GM19468 (cell line): ENCODE data around the gene TBC1D22A.

Source experiments
- ATAC-seq: cut with Tn5 transposase; IDR thresholded peaks from one replicate; pipeline ENCODE4 v1.9.1; 2021; ENCODE audit warnings: mild to moderate bottlenecking, moderate library complexity, moderate number of reproducible peaks; ENCODE audit not compliant: unreplicated experiment; ENCODE audit errors: extremely low read depth

Gene TBC1D22A

DNA sequence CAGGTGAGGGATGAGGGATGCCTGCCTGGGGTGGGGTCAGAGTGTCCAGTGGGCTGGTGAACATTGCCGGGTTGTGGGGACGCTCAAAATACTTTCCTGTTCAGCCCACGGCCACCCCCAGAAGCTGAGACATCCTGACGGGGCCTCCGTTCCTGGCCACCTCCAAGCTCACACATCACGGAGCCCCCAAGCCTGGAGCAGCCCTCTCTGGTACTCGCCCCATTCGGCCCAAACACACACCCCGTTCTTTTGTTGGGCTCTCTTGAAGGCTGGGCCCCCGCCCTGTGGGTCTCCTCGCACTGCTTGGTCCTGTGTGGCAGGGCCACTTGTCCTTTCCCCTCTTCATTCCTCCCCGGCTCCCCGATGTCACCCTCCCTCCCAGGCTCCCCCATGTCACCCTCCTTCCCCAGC is 442.6 kb downstream of the TBC1D22A start:
- no peak for ATAC-seq

DNA sequence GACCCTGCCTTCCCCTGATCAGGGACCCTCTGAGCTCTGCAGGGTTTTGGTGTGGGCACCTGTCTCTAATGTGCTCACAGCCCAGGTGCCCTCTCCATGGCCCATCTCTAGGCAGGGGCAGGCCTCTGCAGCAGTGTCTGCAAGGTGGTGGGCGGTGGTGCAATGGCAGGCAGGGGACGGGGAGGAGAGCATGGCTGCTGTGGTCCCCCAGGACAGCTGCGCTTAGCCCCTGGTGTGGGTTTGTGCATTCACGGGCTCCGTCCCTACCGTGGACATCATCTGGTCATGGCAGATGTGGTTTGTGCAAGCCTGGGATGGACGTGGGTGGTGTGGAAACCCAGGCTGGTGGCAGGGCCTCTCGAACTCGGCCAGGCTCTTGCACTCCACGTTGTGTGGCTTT is 443.1 kb downstream of the TBC1D22A start:
- no peak for ATAC-seq

DNA sequence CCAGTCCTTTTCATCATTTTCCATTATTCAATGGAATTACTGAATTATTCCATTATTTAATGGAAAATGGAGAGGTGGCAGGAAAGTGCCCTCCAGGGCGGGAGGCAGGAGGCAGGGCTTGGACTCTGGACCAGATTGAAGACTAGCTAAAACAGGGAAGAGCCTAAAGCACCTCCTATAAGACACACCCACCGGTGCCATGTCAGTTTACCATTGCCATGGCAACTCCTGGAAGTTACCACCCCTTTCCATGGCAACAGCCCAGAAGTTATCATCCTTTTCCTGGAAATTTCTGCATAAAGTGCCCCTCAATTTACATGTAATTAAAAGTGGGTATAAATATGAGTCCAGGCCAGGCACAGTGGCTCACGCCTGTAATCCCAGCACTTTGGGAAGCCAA is 443.7 kb downstream of the TBC1D22A start:
- ATAC-seq = no peak

DNA sequence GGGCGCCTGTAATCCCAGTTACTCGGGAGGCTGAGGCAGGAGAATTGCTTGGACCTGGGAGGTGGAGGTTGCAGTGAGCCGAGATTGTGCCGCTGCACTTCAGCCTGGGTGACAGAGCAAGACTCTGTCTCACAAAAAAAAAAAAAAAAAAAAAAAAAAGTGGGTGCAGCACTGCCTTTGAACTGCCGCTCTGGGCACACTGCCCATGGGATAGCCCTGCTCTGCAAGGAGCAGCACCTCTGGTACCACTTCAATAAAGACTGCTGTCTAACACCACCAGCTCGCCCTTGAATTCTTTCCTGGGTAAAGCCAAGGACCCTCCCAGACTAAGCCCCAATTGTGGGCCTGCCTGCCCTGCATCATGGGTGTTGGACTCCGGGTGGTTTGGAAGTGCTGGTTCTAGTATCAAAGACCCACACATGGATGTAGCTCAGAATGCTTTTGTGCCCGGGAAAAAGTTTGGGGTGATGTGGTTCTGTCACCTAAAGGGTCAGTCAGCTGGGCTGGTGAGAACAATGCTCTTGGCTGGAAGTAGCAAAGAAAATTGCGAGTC is 444.3 kb downstream of the TBC1D22A start:
- no peak for ATAC-seq

DNA sequence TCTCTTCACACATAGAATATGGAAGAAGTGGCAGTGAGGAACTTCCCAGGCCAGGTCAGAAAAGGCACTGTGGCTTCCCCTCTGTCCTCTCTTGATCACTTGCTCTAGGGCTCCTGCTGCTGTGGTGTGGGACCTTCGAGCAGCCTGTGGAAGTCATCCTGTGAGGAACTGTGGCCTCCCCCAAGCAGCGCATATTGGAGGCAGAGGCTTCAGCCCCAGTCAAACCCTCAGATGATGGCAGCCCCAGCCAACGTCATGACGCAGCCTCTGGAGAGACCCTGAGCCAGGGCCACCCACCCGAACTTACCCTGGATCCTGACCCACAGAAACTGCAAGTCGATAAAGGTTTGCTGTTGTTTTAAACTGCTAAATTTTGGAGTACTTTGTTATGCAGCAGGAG is 444.9 kb downstream of the TBC1D22A start:
- ATAC-seq = no peak

DNA sequence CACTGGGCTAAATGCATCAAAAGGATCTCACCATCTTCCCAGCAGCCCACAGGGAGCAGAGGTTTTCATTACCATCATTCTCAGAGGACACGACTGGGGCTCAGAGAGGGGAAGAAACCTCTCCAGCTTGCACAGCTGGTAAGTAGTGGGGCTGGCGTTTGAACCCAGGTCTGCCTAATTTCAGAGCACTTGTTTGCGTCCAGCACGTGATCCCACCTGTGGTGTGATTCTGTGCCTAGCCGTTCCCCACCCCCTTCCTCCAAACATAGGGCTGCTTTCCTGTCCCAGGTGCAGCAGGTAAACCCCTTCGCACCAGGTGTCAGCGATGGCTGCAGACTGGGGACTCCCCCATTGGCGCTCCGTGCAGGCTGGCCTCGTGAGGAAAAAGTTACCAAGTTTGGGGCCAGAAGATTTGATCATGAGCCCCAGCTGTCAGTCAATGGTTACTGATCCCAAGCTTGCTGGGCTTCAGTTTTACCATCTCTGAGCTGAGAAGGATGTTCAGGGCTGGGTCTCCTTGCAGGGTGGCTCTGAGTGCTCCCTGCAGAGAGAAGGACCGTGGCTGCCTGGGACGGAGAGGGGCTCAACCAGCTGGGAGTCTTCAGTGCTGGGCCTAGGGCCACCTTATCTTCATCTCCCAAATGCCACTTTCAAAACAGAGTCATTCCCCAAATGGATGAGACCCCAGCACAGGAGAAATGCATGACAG is 445.6 kb downstream of the TBC1D22A start:
- no peak for ATAC-seq

DNA sequence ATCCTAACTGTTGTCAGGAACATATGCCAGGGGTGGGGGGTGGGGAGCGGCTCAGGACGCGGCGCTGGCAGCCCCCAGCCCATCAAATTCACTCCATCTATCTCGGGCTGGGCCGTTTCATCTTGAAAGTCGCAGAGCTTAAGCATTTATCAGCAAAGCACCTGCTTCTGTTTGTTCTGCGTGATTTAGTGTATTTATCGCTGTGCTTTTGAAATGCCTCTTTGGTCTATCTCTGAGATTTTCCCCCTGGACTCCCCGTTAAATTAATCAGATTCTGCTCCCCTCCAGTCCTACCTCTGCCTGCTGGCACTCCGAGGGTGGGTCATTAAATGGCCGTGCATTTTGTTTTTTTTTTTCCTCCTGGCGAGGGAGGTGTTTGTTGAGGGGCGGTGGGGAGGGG is 446.2 kb downstream of the TBC1D22A start:
- no peak for ATAC-seq

DNA sequence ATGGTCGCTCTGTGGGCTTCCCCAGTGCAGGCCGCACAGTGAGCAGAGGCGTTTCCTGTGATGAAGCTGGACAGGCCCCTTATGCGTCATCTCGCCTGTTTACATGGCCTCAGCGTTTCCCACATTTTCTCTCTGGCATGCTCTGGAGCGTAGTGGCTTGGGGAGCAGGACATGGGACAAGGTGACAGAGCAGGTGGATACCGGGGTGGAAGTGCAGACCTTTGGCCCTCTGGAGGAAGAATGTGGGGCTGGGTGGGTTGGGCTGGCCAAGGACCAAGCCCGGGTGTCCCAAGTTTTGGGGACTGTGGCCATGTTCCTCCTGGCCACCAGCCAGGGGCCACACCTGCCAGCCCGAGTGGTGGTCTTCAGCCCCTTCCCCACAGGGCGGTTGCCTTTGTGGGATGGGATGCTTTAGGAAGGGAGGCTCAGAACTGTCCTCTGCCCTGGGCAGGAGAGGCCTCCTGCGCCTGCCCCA is 446.6 kb downstream of the TBC1D22A start:
- no peak for ATAC-seq

DNA sequence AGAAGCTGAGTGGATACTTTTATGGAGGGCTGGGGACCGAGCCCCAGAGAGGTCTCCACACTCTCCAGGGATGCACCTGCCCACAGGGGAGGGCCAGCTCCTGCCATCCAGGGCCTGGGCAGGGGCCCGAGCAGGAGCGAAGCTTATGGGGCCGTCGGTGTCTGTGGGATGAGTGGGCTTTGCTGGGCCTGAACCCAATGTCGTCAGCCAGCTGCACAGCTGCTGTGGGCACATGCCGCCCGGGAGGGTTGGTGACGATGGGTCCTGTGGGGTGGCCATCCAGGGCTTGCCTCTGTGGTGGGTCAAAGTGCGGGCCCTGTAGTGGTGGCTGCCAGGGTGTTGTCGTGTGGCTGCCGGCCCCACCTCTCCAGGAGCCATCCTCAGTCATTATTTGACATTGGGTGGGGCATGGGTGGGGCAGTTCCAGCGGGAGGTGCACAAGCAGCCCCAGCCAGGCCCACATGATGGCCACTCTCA is 447.1 kb downstream of the TBC1D22A start:
- no peak for ATAC-seq

DNA sequence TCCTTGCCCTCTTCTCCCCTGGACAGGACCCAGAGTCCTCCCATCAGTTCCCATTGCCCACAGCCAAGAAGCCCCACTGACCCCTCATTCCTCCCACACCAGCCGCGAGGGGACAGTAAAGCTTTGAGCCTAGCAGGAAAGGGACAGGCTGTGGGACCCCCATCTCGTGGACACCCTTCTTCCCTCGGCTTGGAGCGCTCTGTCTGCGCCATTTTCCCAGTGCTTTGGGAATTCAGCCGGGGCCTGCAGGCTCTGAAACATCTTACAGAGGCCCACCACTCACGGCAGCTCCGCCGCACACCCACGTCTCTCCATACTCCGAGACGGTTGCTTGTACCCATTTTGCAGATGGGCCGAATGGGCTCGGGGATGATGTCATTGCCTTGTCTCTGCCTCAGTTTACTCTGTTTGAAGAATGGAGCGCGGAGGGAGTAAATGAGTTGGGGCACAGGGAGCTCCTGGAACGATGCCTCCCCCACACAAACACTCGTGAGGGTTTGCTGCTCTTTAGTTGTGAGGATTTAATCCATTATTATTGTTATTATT is 447.7 kb downstream of the TBC1D22A start:
- ATAC-seq = no peak

DNA sequence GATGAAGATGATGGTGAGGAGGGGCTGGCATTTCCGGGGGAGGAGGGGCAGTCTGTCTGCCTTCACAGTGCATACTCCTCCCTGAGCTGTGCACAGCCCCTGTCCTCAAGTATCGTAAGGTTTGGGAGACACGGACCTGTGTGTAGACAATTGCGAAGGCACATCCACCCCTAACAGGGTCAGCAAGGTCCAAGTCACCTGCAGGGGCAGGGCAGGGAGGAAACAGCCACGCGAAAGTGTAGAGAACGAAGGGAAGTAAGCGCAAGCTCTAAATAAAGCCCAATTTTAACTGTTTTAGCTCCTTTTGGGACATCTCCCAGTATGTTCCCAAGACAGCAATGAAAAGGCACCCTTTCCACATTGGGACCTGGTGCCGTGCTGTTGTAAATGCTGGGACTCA is 448.2 kb downstream of the TBC1D22A start:
- no peak for ATAC-seq

DNA sequence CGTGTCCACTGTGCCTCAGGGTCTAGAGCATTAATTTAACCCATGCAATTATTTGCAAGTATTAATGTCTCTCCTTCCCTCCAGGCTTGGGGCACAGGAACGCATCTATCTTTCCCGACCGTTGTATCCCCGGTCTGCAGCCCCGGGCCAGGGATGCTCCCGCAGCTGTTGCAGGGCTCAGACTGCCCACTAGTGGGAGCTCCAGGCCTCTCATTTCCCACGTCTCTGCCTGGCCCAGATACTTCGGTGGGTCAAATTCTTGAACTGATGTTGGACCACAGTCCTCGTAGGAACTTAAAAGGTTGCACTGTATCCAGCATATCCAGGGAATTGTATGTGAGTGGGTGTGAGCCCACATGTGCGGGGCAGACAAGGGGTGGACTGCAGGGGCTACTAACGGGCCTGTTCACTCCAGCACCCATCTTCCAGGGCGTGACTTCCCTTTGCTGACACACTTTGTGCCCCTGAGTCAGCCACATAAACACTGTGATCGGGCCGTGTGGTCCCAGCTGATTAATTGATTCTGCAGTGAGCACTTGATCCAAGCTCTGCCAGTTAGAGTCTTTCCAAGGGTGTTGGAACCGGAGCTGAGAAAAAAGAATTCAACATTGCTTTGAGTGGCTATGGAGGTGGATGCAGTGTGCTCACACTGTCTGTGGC is 451.3 kb downstream of the TBC1D22A start:
- no peak for ATAC-seq

DNA sequence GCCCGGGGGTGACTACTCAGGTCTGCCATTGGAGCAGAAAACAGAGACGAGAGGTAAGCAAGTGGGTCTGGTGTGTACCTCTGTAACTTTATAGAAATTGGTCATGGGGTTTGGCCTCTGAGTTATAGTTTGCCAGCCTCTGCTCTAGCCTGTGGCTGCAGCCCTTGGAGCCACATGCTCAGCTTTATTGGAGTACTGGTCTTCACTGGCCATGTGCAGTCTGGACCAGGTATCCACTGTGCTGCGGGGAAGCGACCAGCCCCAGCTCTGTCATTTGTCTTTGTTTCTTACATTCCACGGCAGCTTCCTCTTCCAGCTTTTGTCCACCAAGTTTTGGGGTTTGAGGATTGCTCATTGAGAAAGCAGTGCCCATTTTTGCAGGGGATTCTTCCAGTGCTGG is 453.4 kb downstream of the TBC1D22A start:
- ATAC-seq = no peak

DNA sequence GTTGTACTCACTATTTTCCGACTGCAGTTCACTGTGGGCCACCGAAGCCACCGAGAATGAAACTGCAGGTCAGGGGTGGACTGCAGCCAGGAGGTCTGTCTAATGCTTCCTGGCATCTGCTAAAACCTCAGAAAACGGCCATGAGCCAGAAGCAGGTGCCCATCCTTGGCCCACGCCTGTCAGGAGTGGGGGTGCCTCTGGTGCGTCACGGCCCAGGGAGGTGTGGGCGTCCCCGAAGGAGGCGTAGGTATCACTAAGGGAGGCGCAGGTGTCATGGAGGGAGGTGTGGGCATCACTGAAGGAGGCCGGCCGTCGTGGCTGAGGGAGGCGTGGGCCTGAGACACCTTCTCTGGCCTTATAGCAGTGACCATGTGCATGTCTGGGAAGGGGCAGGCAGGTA is 456.2 kb downstream of the TBC1D22A start:
- no peak for ATAC-seq

DNA sequence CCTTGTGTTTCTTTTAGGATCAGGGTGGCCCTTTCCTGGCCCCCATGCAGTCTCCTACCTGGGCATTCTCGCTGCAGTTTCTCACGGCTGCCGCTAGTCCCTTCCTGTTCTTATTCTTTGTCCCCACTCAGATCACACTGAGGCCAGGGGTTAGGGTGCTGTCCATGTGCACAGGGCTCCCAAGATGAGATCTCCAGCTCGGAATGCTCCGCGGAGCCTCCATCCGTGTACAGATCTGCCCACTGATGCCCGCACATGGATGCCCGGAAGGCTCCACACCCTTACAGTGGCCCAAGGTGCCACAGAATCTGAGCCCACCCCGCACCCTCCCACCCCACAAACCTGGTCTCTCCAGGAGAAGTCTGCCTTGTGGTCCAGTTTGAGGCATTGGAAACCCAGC is 457.3 kb downstream of the TBC1D22A start:
- ATAC-seq = no peak

DNA sequence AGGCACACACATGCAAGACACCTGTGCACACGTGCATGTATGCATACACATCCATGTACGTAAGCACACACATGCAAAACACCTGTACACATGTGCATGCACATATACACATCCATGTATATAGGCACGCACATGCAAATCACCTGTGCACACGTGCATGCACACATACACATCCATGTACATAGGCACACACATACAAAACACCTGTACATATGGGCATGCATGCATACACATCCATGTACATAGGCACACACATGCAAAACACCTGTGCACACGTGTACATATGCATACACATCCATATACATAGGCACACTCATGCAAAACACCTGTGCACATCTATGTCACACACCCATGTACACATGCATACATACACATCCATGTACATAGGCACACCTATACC is 458.3 kb downstream of the TBC1D22A start:
- no peak for ATAC-seq

DNA sequence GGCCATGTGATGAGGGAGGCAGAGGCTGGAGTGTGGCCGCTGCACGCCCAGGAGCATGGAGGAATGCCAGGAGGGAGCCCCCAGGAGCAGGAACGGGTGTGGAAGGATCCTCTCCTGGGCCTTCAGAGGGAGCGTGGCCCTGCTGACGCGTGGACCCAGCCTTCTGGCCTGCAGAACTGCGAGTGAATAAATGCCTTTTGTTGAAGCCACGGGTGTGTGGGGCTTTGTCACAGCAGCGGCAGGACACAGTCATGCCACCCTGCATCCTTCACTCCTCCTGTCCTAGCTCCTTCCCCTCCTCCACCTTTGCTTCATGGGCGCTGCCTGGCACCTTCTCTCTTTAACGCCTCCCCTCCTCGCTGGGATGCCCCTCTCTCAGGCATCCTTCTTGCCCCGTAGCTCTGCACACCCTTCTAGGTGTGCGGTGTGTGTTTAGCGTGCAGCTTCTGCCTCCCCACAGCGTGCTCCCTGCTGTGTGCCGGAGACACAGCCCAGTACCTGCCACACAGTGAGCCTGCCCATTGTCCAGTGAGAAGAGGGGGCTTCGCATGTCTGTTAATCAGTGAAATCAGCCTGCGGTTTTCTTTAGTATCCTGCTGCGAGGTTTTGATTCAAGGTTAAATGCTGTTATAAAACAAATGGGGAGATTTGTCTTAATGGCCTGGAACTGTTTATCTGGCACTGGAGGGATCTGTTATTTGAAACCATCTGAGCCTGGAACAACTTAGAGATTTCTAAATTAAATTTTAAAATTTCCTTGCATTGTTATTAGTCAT is 459.6 kb downstream of the TBC1D22A start:
- no peak for ATAC-seq
